DOHH2 (cell line): Measurements from ENCODE around the gene CDK14.

Experiments
- CTCF ChIP-seq: fragments of 200-600 bp; sonication (generic); IDR thresholded peaks from one replicate; pipeline ENCODE4 v1.5.1; 2014; ENCODE audit warnings: antibody characterized with exemption, mild to moderate bottlenecking, low read depth, low read length; ENCODE audit not compliant: poor library complexity, severe bottlenecking
- EZH2phosphoT487 ChIP-seq: fragments of 200-600 bp; sonication (generic); IDR thresholded peaks from 2 replicates; pipeline ENCODE4 v1.6.1; 2017; ENCODE audit warnings: borderline replicate concordance, mild to moderate bottlenecking, antibody characterized with exemption, low read length, moderate library complexity, mixed read lengths

GRCh38 chr7:90713628-90714027, 117.5 kb downstream of the CDK14 start:
- no peak for TF ChIP-seq CTCF
- TF ChIP-seq EZH2phosphoT487 = no peak
